Activated CD4-positive, alpha-beta T cell treated with anti-CD3 and anti-CD28 coated beads, Interleukin-2, Interleukin-4, amounts not matched to agents 100 ng/mL and 50 ng/mL, durations not matched to agents 16 hours and 8 hours (primary cell): ENCODE data around the gene OSBPL3.
"Not testable (repeated sequence)": the region's sequence is repeated elsewhere in the genome, so short reads cannot be mapped to it uniquely, and the experiment has no call there.

Experiments
- DNase-seq: peaks from one replicate; pipeline ENCODE4 v3.0.0-alpha.2; 2020; ENCODE audit warnings: low spot score

The OSBPL3 gene

GRCh38 chr7:24920451-24921361 lies 59.3 kb downstream of the OSBPL3 start:
- peak; percentile 63 for DNase-seq

- DNase-seq, result no peak
Observed at GRCh38 chr7:24917510-24918239, 62.3 kb downstream of the OSBPL3 start.

- no peak for DNase-seq
Observed at GRCh38 chr7:24916463-24917040, 63.4 kb downstream of the OSBPL3 start.

- DNase-seq, result no peak
Observed at GRCh38 chr7:24914465-24914859, 65.5 kb downstream of the OSBPL3 start.

- DNase-seq, result no peak
Observed at GRCh38 chr7:24913801-24914464, 66.0 kb downstream of the OSBPL3 start.

GRCh38 chr7:24912874-24913514 lies 67.0 kb downstream of the OSBPL3 start:
- no peak for DNase-seq

GRCh38 chr7:24912424-24912823 lies 67.6 kb downstream of the OSBPL3 start:
- no peak for DNase-seq

- peak; percentile 65 for DNase-seq
Observed at GRCh38 chr7:24911213-24911603, 68.8 kb downstream of the OSBPL3 start.

GRCh38 chr7:24910551-24911212 lies 69.3 kb downstream of the OSBPL3 start:
- no peak for DNase-seq

- no peak for DNase-seq
Observed at GRCh38 chr7:24908727-24909126, 71.3 kb downstream of the OSBPL3 start.

- no peak for DNase-seq
Observed at GRCh38 chr7:24908166-24908565, 71.8 kb downstream of the OSBPL3 start.

- peak; percentile 84 for DNase-seq
Observed at GRCh38 chr7:24907311-24907886, 72.6 kb downstream of the OSBPL3 start.

- DNase-seq, result peak; percentile 61
Observed at GRCh38 chr7:24905996-24906770, 73.8 kb downstream of the OSBPL3 start.

GRCh38 chr7:24903992-24904391 lies 76.0 kb downstream of the OSBPL3 start:
- not testable (repeated sequence) for DNase-seq

- no peak for DNase-seq
Observed at GRCh38 chr7:24903559-24903958, 76.4 kb downstream of the OSBPL3 start.

- no peak for DNase-seq
Observed at GRCh38 chr7:24902931-24903330, 77.0 kb downstream of the OSBPL3 start.

GRCh38 chr7:24902276-24902675 lies 77.7 kb downstream of the OSBPL3 start:
- no peak for DNase-seq

GRCh38 chr7:24899905-24900304 lies 80.1 kb downstream of the OSBPL3 start:
- no peak for DNase-seq

- DNase-seq, result no peak
Observed at GRCh38 chr7:24899161-24899560, 80.8 kb downstream of the OSBPL3 start.

- DNase-seq, result peak; percentile 66
Observed at GRCh38 chr7:24898691-24899090, 81.3 kb downstream of the OSBPL3 start.
